Measurements from ENCODE around the gene MYOG. TPM values are rescaled to one million over a fixed set of nuclear protein-coding genes. Genes with fewer than 3 reads are reported as not detected.

The MYOG gene
- total RNA-seq, 2 experiments from 2014 or later: not detected

- H3K4me1 Mint-ChIP-seq: peaks cover 1% of the 10 kb centered on the region
- ChIA-PET POLR2A (no interaction called here), CTCF (interaction anchor here (1.1 kb wide), 2 partner anchors 23 kb away, joined by 3 read pairs; no protein-coding TSS in a partner anchor)
- H3K27ac Mint-ChIP-seq: no peak overlapping the region
- H3K9me3 Mint-ChIP-seq: no peaks in the 10 kb centered on the region
- no peaks in the 10 kb centered on the region for H3K36me3 Mint-ChIP-seq (ENCODE audit: low read depth)
- no peaks in the 10 kb centered on the region for H3K27me3 Mint-ChIP-seq
- no peak overlapping the region for H3K4me3 Mint-ChIP-seq
- no peak for DNase-seq
These were observed 22.5 kb downstream of the MYOG start for GRCh38 chr1:203063287-203063686.

- POLR2A ChIA-PET: no interaction called here
- Mint-ChIP-seq H3K36me3 (ENCODE audit: low read depth) (no peaks in the 10 kb centered on the region), H3K27me3 (no peaks in the 10 kb centered on the region), H3K4me3 (no peak overlapping the region), H3K27ac (no peak overlapping the region), H3K4me1 (peaks cover 1% of the 10 kb centered on the region), H3K9me3 (no peaks in the 10 kb centered on the region)
- no peak for DNase-seq
- CTCF ChIA-PET: no interaction called here
These were observed 25.7 kb downstream of the MYOG start for GRCh38 chr1:203060115-203060514.

- Mint-ChIP-seq H3K27ac (no peak overlapping the region), H3K4me3 (no peak overlapping the region), H3K36me3 (ENCODE audit: low read depth) (no peaks in the 10 kb centered on the region), H3K9me3 (no peaks in the 10 kb centered on the region), H3K4me1 (peaks cover 1% of the 10 kb centered on the region), H3K27me3 (no peaks in the 10 kb centered on the region)
- DNase-seq: no peak
- CTCF ChIA-PET: interaction anchor here (1.1 kb wide), 1 partner anchor 157 kb away, joined by 3 read pairs; no protein-coding TSS in a partner anchor
- POLR2A ChIA-PET: no interaction called here
These were observed 26.3 kb downstream of the MYOG start for GRCh38 chr1:203059485-203059884.

- H3K27ac Mint-ChIP-seq: no peak overlapping the region
- DNase-seq: no peak
- peaks cover 1% of the 10 kb centered on the region for H3K4me1 Mint-ChIP-seq
- no peak overlapping the region for H3K4me3 Mint-ChIP-seq
- no peaks in the 10 kb centered on the region for H3K36me3 Mint-ChIP-seq (ENCODE audit: low read depth)
- H3K9me3 Mint-ChIP-seq: no peaks in the 10 kb centered on the region
- no peaks in the 10 kb centered on the region for H3K27me3 Mint-ChIP-seq
- ChIA-PET CTCF (interaction anchor here (0.9 to 1.1 kb wide), 2 partner anchors 19 to 158 kb away, joined by 3 read pairs; no protein-coding TSS in a partner anchor), POLR2A (no interaction called here)
These were observed 27.2 kb downstream of the MYOG start for GRCh38 chr1:203058676-203058935.

- no peaks in the 10 kb centered on the region for H3K36me3 Mint-ChIP-seq (ENCODE audit: low read depth)
- H3K27me3 Mint-ChIP-seq: no peaks in the 10 kb centered on the region
- no peak overlapping the region for H3K27ac Mint-ChIP-seq
- H3K4me1 Mint-ChIP-seq: no peaks in the 10 kb centered on the region
- ChIA-PET POLR2A (no interaction called here), CTCF (interaction anchor here (0.9 to 2.8 kb wide), 3 partner anchors 8 to 19 kb away, joined by 3 to 19 read pairs (median 3); no protein-coding TSS in a partner anchor)
- no peak for DNase-seq
- no peak overlapping the region for H3K4me3 Mint-ChIP-seq
- H3K9me3 Mint-ChIP-seq: no peaks in the 10 kb centered on the region
These were observed 27.7 kb downstream of the MYOG start for GRCh38 chr1:203057911-203058675.

GRCh38 chr1:203056516-203056915 lies 29.3 kb downstream of the MYOG start:
- POLR2A ChIA-PET: no interaction called here
- Mint-ChIP-seq H3K9me3 (no peaks in the 10 kb centered on the region), H3K27me3 (peaks cover under 1% of the 10 kb centered on the region), H3K36me3 (ENCODE audit: low read depth) (no peaks in the 10 kb centered on the region), H3K27ac (no peak overlapping the region), H3K4me1 (no peaks in the 10 kb centered on the region), H3K4me3 (no peak overlapping the region)
- DNase-seq: no peak
- CTCF ChIA-PET: interaction anchor here (2.8 kb wide), 1 partner anchor 17 kb away, joined by 19 read pairs; no protein-coding TSS in a partner anchor

GRCh38 chr1:203056012-203056411 lies 29.8 kb downstream of the MYOG start:
- ChIA-PET CTCF (interaction anchor here (2.8 kb wide), 1 partner anchor 17 kb away, joined by 19 read pairs; no protein-coding TSS in a partner anchor), POLR2A (interaction anchor here (1.0 kb wide), 1 partner anchor 15 kb away, joined by 3 read pairs; no protein-coding TSS in a partner anchor)
- no peaks in the 10 kb centered on the region for H3K9me3 Mint-ChIP-seq
- no peaks in the 10 kb centered on the region for H3K4me1 Mint-ChIP-seq
- peaks cover 6% of the 10 kb centered on the region for H3K27me3 Mint-ChIP-seq
- DNase-seq: no peak
- H3K27ac Mint-ChIP-seq: no peak overlapping the region
- H3K36me3 Mint-ChIP-seq (ENCODE audit: low read depth): no peaks in the 10 kb centered on the region
- no peak overlapping the region for H3K4me3 Mint-ChIP-seq

- no peaks in the 10 kb centered on the region for H3K36me3 Mint-ChIP-seq (ENCODE audit: low read depth)
- peaks cover 6% of the 10 kb centered on the region for H3K27me3 Mint-ChIP-seq
- POLR2A ChIA-PET: interaction anchor here (1.0 kb wide), 1 partner anchor 14 kb away, joined by 3 read pairs; no protein-coding TSS in a partner anchor
These were observed 30.5 kb downstream of the MYOG start for GRCh38 chr1:203055161-203055799.

GRCh38 chr1:203054642-203055041 lies 31.2 kb downstream of the MYOG start:
- H3K27me3 Mint-ChIP-seq: peaks cover 6% of the 10 kb centered on the region
- POLR2A ChIA-PET: no interaction called here
- H3K4me1 Mint-ChIP-seq: no peaks in the 10 kb centered on the region
- DNase-seq: no peak
- no peaks in the 10 kb centered on the region for H3K9me3 Mint-ChIP-seq
- H3K36me3 Mint-ChIP-seq (ENCODE audit: low read depth): no peaks in the 10 kb centered on the region
- CTCF ChIA-PET: interaction anchor here (1.5 to 3.0 kb wide), 2 partner anchors 15 to 30 kb away, joined by 4 to 16 read pairs; no protein-coding TSS in a partner anchor
- H3K4me3 Mint-ChIP-seq: no peak overlapping the region
- H3K27ac Mint-ChIP-seq: no peak overlapping the region

More at GRCh38 chr1:203055161-203055799, 30.5 kb downstream of the MYOG start:
- Mint-ChIP-seq H3K4me1 (no peaks in the 10 kb centered on the region), H3K27ac (no peak overlapping the region), H3K4me3 (no peak overlapping the region), H3K9me3 (no peaks in the 10 kb centered on the region)
- DNase-seq: no peak
- CTCF ChIA-PET: interaction anchor here (1.5 to 2.8 kb wide), 2 partner anchors 16 to 29 kb away, joined by 4 to 19 read pairs; no protein-coding TSS in a partner anchor

GRCh38 chr1:203054184-203054583 lies 31.6 kb downstream of the MYOG start:
- no peaks in the 10 kb centered on the region for H3K9me3 Mint-ChIP-seq
- peaks cover 6% of the 10 kb centered on the region for H3K27me3 Mint-ChIP-seq
- H3K4me1 Mint-ChIP-seq: no peaks in the 10 kb centered on the region
- H3K27ac Mint-ChIP-seq: no peak overlapping the region
- no peak for DNase-seq
- H3K36me3 Mint-ChIP-seq (ENCODE audit: low read depth): no peaks in the 10 kb centered on the region
- POLR2A ChIA-PET: no interaction called here
- CTCF ChIA-PET: interaction anchor here (1.5 to 3.0 kb wide), 2 partner anchors 14 to 30 kb away, joined by 4 to 16 read pairs; no protein-coding TSS in a partner anchor
- no peak overlapping the region for H3K4me3 Mint-ChIP-seq

- Mint-ChIP-seq H3K27ac (no peak overlapping the region), H3K4me1 (no peaks in the 10 kb centered on the region), H3K36me3 (ENCODE audit: low read depth) (no peaks in the 10 kb centered on the region), H3K27me3 (peaks cover 6% of the 10 kb centered on the region), H3K4me3 (no peak overlapping the region), H3K9me3 (no peaks in the 10 kb centered on the region)
- no peak for DNase-seq
- POLR2A ChIA-PET: no interaction called here
- CTCF ChIA-PET: interaction anchor here (3.0 kb wide), 1 partner anchor 13 kb away, joined by 16 read pairs; no protein-coding TSS in a partner anchor
These were observed 33.2 kb downstream of the MYOG start for GRCh38 chr1:203052601-203053000.

- no peak overlapping the region for H3K27ac Mint-ChIP-seq
- ChIA-PET POLR2A (no interaction called here), CTCF (interaction anchor here (1.4 to 3.0 kb wide), 2 partner anchors 12 kb away, joined by 3 to 16 read pairs; no protein-coding TSS in a partner anchor)
- H3K36me3 Mint-ChIP-seq (ENCODE audit: low read depth): no peaks in the 10 kb centered on the region
- H3K27me3 Mint-ChIP-seq: peaks cover 6% of the 10 kb centered on the region
- no peaks in the 10 kb centered on the region for H3K9me3 Mint-ChIP-seq
- H3K4me1 Mint-ChIP-seq: peaks cover 3% of the 10 kb centered on the region
- H3K4me3 Mint-ChIP-seq: no peak overlapping the region
- no peak for DNase-seq
These were observed 33.9 kb downstream of the MYOG start for GRCh38 chr1:203051841-203052324.

GRCh38 chr1:203050826-203051225 lies 35.0 kb downstream of the MYOG start:
- Mint-ChIP-seq H3K36me3 (ENCODE audit: low read depth) (no peaks in the 10 kb centered on the region), H3K4me3 (no peak overlapping the region), H3K27ac (no peak overlapping the region), H3K4me1 (peaks cover 3% of the 10 kb centered on the region), H3K27me3 (peaks cover 6% of the 10 kb centered on the region), H3K9me3 (no peaks in the 10 kb centered on the region)
- no peak for DNase-seq
- ChIA-PET POLR2A (no interaction called here), CTCF (interaction anchor here (1.4 kb wide), 1 partner anchor 11 kb away, joined by 3 read pairs; no protein-coding TSS in a partner anchor)
